Stimulated activated CD8-positive, alpha-beta memory T cell treated with anti-CD3 and anti-CD28 coated beads, Interleukin-4, amount 100 ng/mL, for 1 hour (primary cell): Measurements from ENCODE around the gene ZMYND8.
"Not testable (repeated sequence)": the region's sequence is repeated elsewhere in the genome, so short reads cannot be mapped to it uniquely, and the experiment has no call there.

ENCODE experiments used
- DNase-seq, 2 donors: peaks; one replicate each; pipeline ENCODE4 v3.0.0-alpha.2; 2020; ENCODE audit warnings: low read depth in 2 of 2, low spot score in 1 of 2

Gene ZMYND8

GRCh38 chr20:47356526-47357295 lies at the start of gene ZMYND8:
Gene ZMYND8 (minus strand): TSS chr20:47356699. CDS start chr20:47356670, 29 bp downstream.
- DNase-seq, result peak; percentile 74 to 91

GRCh38 chr20:47405775-47406325 lies 49.4 kb upstream of the ZMYND8 start:
- DNase-seq, result no peak

GRCh38 chr20:47400685-47401084 lies 44.2 kb upstream of the ZMYND8 start:
- no peak for DNase-seq

GRCh38 chr20:47397652-47398301 lies 41.3 kb upstream of the ZMYND8 start:
- DNase-seq, result no peak

GRCh38 chr20:47396762-47397476 lies 40.4 kb upstream of the ZMYND8 start:
- no peak for DNase-seq

GRCh38 chr20:47393796-47394514 lies 37.5 kb upstream of the ZMYND8 start:
- DNase-seq, result not testable (repeated sequence)

- no peak for DNase-seq
Observed at GRCh38 chr20:47392721-47393073, 36.2 kb upstream of the ZMYND8 start.

- no peak for DNase-seq
Observed at GRCh38 chr20:47392015-47392720, 35.7 kb upstream of the ZMYND8 start.

- DNase-seq, result no peak
Observed at GRCh38 chr20:47391276-47392010, 34.9 kb upstream of the ZMYND8 start.

- no peak for DNase-seq
Observed at GRCh38 chr20:47389867-47390347, 33.4 kb upstream of the ZMYND8 start.

GRCh38 chr20:47385968-47386367 lies 29.5 kb upstream of the ZMYND8 start:
- not testable (repeated sequence) for DNase-seq

GRCh38 chr20:47382746-47383415 lies 26.4 kb upstream of the ZMYND8 start:
- DNase-seq, result no peak

- DNase-seq, result no peak
Observed at GRCh38 chr20:47380481-47380880, 24.0 kb upstream of the ZMYND8 start.

- DNase-seq, result no peak
Observed at GRCh38 chr20:47379433-47380150, 23.1 kb upstream of the ZMYND8 start.

- DNase-seq, result no peak
Observed at GRCh38 chr20:47377122-47377722, 20.7 kb upstream of the ZMYND8 start.

GRCh38 chr20:47376096-47376643 lies 19.7 kb upstream of the ZMYND8 start:
- DNase-seq, result not testable (repeated sequence)

- DNase-seq, result not testable (repeated sequence)
Observed at GRCh38 chr20:47374121-47374520, 17.6 kb upstream of the ZMYND8 start.
